Measurements from ENCODE around the gene FHOD3. TPM values are rescaled to one million over a fixed set of nuclear protein-coding genes. Genes with fewer than 3 reads are reported as not detected.

The FHOD3 gene
- total RNA-seq, 4 donors from 2014 or later, result 24.1 to 51.4 (median 33.8) TPM

DNA sequence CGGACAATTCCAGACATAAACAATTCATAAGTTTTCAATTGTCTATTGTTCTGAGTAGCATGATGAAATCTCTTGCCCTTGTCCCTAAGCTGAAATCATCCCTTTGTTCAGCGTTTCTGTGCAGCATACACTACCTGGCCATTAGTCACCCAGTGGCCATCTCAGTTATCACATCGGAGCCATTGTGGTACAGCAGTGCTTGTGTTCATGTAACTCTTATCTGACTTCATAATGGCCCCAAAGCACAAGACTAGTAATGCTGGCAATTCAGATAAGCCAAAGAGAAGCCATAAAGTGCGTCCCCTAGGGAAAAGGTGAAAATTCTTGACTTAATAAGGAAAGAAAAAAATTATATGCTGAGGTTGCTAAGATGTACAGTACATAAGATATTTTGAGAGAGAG lies 127.2 kb downstream of the FHOD3 start:
- intact Hi-C loops (cut with DNase I), result no loop called here
- H3K4me3 ChIP-seq, result no peak overlapping the region
- H3K9me3 ChIP-seq, result no peaks in the 10 kb centered on the region
- H3K27ac ChIP-seq (replicated peaks in 1 of 4), result no peak overlapping the region
- H3K4me1 ChIP-seq, result peaks cover 5 to 15% (median 14%) of the 10 kb centered on the region in 4 donors
- 84% methylated on average over 4 of the region's 4 CpGs for WGBS
- TF ChIP-seq POLR2A (IDR thresholded peaks at IDR 0.05; ENCODE audit: low read depth), result no peak
- TF ChIP-seq, protein P1, sequence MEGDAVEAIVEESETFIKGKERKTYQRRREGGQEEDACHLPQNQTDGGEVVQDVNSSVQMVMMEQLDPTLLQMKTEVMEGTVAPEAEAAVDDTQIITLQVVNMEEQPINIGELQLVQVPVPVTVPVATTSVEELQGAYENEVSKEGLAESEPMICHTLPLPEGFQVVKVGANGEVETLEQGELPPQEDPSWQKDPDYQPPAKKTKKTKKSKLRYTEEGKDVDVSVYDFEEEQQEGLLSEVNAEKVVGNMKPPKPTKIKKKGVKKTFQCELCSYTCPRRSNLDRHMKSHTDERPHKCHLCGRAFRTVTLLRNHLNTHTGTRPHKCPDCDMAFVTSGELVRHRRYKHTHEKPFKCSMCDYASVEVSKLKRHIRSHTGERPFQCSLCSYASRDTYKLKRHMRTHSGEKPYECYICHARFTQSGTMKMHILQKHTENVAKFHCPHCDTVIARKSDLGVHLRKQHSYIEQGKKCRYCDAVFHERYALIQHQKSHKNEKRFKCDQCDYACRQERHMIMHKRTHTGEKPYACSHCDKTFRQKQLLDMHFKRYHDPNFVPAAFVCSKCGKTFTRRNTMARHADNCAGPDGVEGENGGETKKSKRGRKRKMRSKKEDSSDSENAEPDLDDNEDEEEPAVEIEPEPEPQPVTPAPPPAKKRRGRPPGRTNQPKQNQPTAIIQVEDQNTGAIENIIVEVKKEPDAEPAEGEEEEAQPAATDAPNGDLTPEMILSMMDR (IDR thresholded peaks at IDR 0.05), result no peak
- no peak for TF ChIP-seq EP300 (IDR thresholded peaks at IDR 0.05)
- TF ChIP-seq POLR2AphosphoS5 (IDR thresholded peaks at IDR 0.05), result no peak
- DNase-seq (ENCODE audit: extremely low spot score), result no peak
- no peaks in the 10 kb centered on the region for H3K36me3 ChIP-seq
- H3K27me3 ChIP-seq, result no peaks in the 10 kb centered on the region

DNA sequence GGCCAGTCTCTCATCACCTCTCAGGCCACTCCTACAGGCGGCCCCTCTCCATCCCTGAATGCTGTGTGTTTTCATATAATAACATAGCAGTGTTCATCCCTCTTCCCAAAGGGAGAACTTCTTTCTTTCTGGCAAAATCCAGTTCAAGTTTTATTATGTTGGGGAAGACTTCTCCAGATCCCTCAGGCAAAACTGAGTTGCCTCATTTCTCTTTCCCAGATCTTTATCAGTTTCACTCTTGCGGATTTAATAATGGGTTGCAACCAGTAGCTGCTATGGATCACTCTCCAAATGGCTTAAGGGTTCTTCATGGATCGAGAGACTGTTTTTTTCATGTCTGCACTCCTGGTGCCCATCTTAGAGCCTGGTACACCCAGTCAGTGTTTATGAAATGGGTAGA lies 129.9 kb downstream of the FHOD3 start:
- intact Hi-C loops (cut with DNase I), result no loop called here
- 97% methylated on average over 3 of the region's 3 CpGs for WGBS
- Histone ChIP-seq H3K9me3 (no peaks in the 10 kb centered on the region), H3K27ac (replicated peaks in 1 of 4) (no peak overlapping the region), H3K27me3 (no peaks in the 10 kb centered on the region), H3K4me1 (peaks cover 0 to 5% (median 0%) of the 10 kb centered on the region in 4 donors), H3K4me3 (no peak overlapping the region), H3K36me3 (no peaks in the 10 kb centered on the region)
- no peak for DNase-seq (ENCODE audit: extremely low spot score)
- TF ChIP-seq POLR2AphosphoS5 (IDR thresholded peaks at IDR 0.05), result no peak
- TF ChIP-seq, protein P1 (IDR thresholded peaks at IDR 0.05), result no peak
- no peak for TF ChIP-seq POLR2A (IDR thresholded peaks at IDR 0.05; ENCODE audit: low read depth)
- no peak for TF ChIP-seq EP300 (IDR thresholded peaks at IDR 0.05)

DNA sequence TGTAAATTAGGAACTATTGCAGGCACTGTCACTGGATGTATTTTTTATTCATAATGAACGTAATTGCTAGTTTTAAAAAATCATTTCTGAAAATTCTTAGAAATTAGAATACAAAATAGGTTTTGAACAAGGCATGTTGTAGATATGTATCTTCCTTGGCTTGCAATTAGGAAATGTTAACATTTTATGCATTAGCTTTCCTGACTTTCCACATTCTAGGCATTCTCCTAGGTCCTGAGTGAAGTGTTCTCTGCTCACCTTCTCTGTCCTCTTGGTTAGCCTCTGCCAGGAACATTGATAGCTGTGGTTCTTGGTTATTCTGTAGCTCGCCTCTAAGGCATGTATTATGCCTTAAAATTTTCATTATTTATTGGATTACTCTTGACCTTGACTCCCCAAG lies 130.3 kb downstream of the FHOD3 start:
- no peaks in the 10 kb centered on the region for H3K9me3 ChIP-seq
- H3K36me3 ChIP-seq, result no peaks in the 10 kb centered on the region
- TF ChIP-seq POLR2AphosphoS5 (IDR thresholded peaks at IDR 0.05), result no peak
- no peak for TF ChIP-seq POLR2A (IDR thresholded peaks at IDR 0.05; ENCODE audit: low read depth)
- TF ChIP-seq, protein P1 (IDR thresholded peaks at IDR 0.05), result no peak
- TF ChIP-seq EP300 (IDR thresholded peaks at IDR 0.05), result no peak
- no peak overlapping the region for H3K4me3 ChIP-seq
- intact Hi-C loops (cut with DNase I), result no loop called here
- no peaks in the 10 kb centered on the region for H3K27me3 ChIP-seq
- peaks cover 0 to 5% (median 0%) of the 10 kb centered on the region in 4 donors for H3K4me1 ChIP-seq
- no peak for DNase-seq (ENCODE audit: extremely low spot score)
- no peak overlapping the region for H3K27ac ChIP-seq (replicated peaks in 1 of 4)
- 91% methylated on average over 2 of the region's 2 CpGs for WGBS

DNA sequence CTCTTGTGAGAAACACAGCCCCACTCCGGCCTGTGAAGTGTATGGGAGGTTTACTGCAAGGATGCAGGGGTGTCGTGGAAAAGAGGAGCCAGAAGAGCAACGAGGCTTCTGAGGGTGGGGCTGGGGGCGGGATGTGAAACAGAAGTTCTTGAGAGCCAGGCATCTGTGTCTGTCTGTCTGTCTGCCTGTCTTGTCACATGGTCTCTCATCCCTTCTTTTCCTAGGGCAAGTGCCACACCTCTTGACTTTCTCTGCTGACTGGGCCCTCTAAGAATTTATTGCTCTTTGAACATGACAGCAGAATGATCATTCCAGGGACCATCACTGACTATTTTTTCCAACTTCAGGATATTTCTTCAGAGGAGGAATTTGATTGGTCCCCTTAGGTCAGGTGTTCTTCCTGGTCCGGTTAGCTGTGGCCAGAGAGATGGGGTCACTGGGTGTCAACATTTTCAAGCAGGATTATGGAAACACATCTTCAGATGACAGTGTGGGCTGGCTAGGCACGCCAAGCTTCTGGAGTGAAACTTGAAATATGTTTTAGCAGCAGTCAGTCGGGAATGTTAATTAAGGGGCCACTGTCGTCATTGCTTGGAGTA lies 131.0 kb downstream of the FHOD3 start:
- intact Hi-C loops (cut with DNase I), result no loop called here
- DNase-seq (ENCODE audit: extremely low spot score), result no peak
- H3K4me3 ChIP-seq, result no peak overlapping the region
- TF ChIP-seq EP300 (IDR thresholded peaks at IDR 0.05), result no peak
- TF ChIP-seq POLR2A (IDR thresholded peaks at IDR 0.05; ENCODE audit: low read depth), result no peak
- TF ChIP-seq, protein P1 (IDR thresholded peaks at IDR 0.05), result no peak
- TF ChIP-seq POLR2AphosphoS5 (IDR thresholded peaks at IDR 0.05), result no peak
- H3K4me1 ChIP-seq, result peaks cover 0 to 5% (median 0%) of the 10 kb centered on the region in 4 donors
- 81% methylated on average over 8 of the region's 8 CpGs for WGBS
- H3K36me3 ChIP-seq, result no peaks in the 10 kb centered on the region
- no peak overlapping the region for H3K27ac ChIP-seq (replicated peaks in 1 of 4)
- H3K9me3 ChIP-seq, result no peaks in the 10 kb centered on the region
- no peaks in the 10 kb centered on the region for H3K27me3 ChIP-seq

Data from esophagus muscularis mucosa (tissue), 4 donors.